IMR-90 (cell line): ENCODE measurements around the gene KCNMA1. TPM values are rescaled to one million over a fixed set of nuclear protein-coding genes. Genes with fewer than 3 reads are reported as not detected.

ENCODE experiments used
- ATAC-seq: fragments of 200-7000 bp; cut with Tn5 transposase; 2 replicates; pipeline ENCODE4 v1.9.1; 2020; ENCODE audit warnings: low read depth, mild to moderate bottlenecking, moderate library complexity
- BruUV-seq: library from RNA; stranded (reverse); fragments of 400-500 nt; replicated peaks from 2 replicates; lab custom pipeline; 2021; lab: Mats Ljungman, UMichigan
- CTCF ChIA-PET: fragments of 300-600 bp; formaldehyde crosslinking; extraction: SDS; loops from one replicate; lab custom pipeline; 2021; ENCODE audit warnings: antibody characterized with exemption; lab: Yijun Ruan, JAX
- POLR2A ChIA-PET: fragments of 300-600 bp; sonication (Branson Sonifier 250); formaldehyde crosslinking; loops from one replicate; lab custom pipeline; 2022; ENCODE audit warnings: antibody characterized with exemption; ENCODE audit not compliant: unreplicated experiment; lab: Charles Lee
- DNase-seq: peaks from one replicate; pipeline ENCODE4 v3.0.0; 2013
- H2AFZ ChIP-seq: replicated peaks from 2 replicates; pipeline ENCODE3; 2013; ENCODE audit warnings: low read length, mild to moderate bottlenecking; ENCODE audit not compliant: poor library complexity
- H2AK5ac ChIP-seq: 2 replicates; pipeline ENCODE4 v1.6.1; 2013; ENCODE audit warnings: low read depth, low read length, inconsistent platforms
- H2AK9ac ChIP-seq: replicated peaks from 2 replicates; pipeline ENCODE3; 2013; ENCODE audit warnings: mild to moderate bottlenecking, low read depth, low read length, moderate library complexity; ENCODE audit not compliant: poor library complexity
- H2BK120ac ChIP-seq: 2 replicates; pipeline ENCODE4 v1.6.1; 2013; ENCODE audit warnings: low read depth, low read length, inconsistent platforms
- H2BK15ac ChIP-seq: 3 replicates; pipeline ENCODE4 v1.6.1; 2013; ENCODE audit warnings: low read depth, low read length, inconsistent platforms
- H2BK20ac ChIP-seq: 2 replicates; pipeline ENCODE4 v1.6.1; 2013; ENCODE audit warnings: low read depth, mild to moderate bottlenecking, inconsistent platforms, low read length, moderate library complexity
- H2BK5ac ChIP-seq: 2 replicates; pipeline ENCODE4 v1.6.1; 2013; ENCODE audit warnings: mild to moderate bottlenecking, low read depth, low read length, inconsistent platforms; ENCODE audit not compliant: poor library complexity, severe bottlenecking
- H3K14ac ChIP-seq: replicated peaks from 2 replicates; pipeline ENCODE4 v1.6.1; 2013; ENCODE audit warnings: low read depth, low read length, inconsistent platforms
- H3K18ac ChIP-seq: 2 replicates; pipeline ENCODE4 v1.6.1; 2013; ENCODE audit warnings: low read depth, low read length, control low read depth
- H3K23ac ChIP-seq: 2 replicates; pipeline ENCODE4 v1.6.1; 2013; ENCODE audit warnings: low read depth, low read length, inconsistent platforms
- H3K27ac ChIP-seq: 2 replicates; pipeline ENCODE4 v1.5.1; 2013; ENCODE audit warnings: mild to moderate bottlenecking, control low read depth, low read length; ENCODE audit not compliant: insufficient read depth
- H3K27me3 ChIP-seq: 2 replicates; pipeline ENCODE4 v1.6.1; 2013; ENCODE audit warnings: low read length; ENCODE audit not compliant: control insufficient read depth, insufficient read depth
- H3K36me3 ChIP-seq: 2 replicates; pipeline ENCODE4 v1.6.1; 2013; ENCODE audit warnings: low read length, mixed read lengths; ENCODE audit not compliant: control insufficient read depth, insufficient read depth
- H3K4ac ChIP-seq: 2 replicates; pipeline ENCODE4 v1.6.1; 2013; ENCODE audit warnings: low read depth, low read length, inconsistent platforms
- H3K4me1 ChIP-seq: 2 replicates; pipeline ENCODE4 v1.6.1; 2013; ENCODE audit warnings: low read length, mixed read lengths; ENCODE audit not compliant: control insufficient read depth, insufficient read depth
- H3K4me2 ChIP-seq: 2 replicates; pipeline ENCODE4 v1.6.1; 2013; ENCODE audit warnings: low read depth, mild to moderate bottlenecking, control low read depth, low read length, moderate library complexity
- H3K4me3 ChIP-seq: 2 replicates; pipeline ENCODE4 v1.5.1; 2013; ENCODE audit warnings: low read depth, mild to moderate bottlenecking, control low read depth, low read length, moderate library complexity; ENCODE audit not compliant: insufficient read depth
- H3K56ac ChIP-seq: 2 replicates; pipeline ENCODE4 v1.6.1; 2013; ENCODE audit warnings: low read length, inconsistent platforms; ENCODE audit not compliant: insufficient read depth; ENCODE audit errors: extremely low read depth
- H3K79me1 ChIP-seq, 2 experiments: 2 replicates each; pipeline ENCODE4 v1.6.1; 2013; ENCODE audit warnings: low read length in 2 of 2, inconsistent platforms in 1 of 2, low read depth in 1 of 2
- H3K9ac ChIP-seq: 2 replicates; pipeline ENCODE4 v1.6.1; 2013; ENCODE audit warnings: low read depth, low read length, control low read depth
- H3K9me1 ChIP-seq: 2 replicates; pipeline ENCODE4 v1.6.1; 2013; ENCODE audit warnings: low read length, inconsistent platforms; ENCODE audit not compliant: insufficient read depth
- H3K9me3 ChIP-seq: 2 replicates; pipeline ENCODE4 v1.6.1; 2013; ENCODE audit warnings: low read length; ENCODE audit not compliant: control insufficient read depth, insufficient read depth
- H4K20me1 ChIP-seq: 2 replicates; pipeline ENCODE4 v1.6.1; 2013; ENCODE audit warnings: low read length, inconsistent platforms; ENCODE audit not compliant: insufficient read depth
- H4K5ac ChIP-seq: 2 replicates; pipeline ENCODE4 v1.6.1; 2013; ENCODE audit warnings: mild to moderate bottlenecking, low read depth, low read length, control low read depth
- H4K8ac ChIP-seq, 2 experiments: 2 replicates each; pipeline ENCODE4 v1.6.1; 2013; ENCODE audit warnings: low read depth in 2 of 2, low read length in 2 of 2, control low read depth in 1 of 2, inconsistent platforms in 1 of 2
- H4K91ac ChIP-seq: 2 replicates; pipeline ENCODE4 v1.6.1; 2013; ENCODE audit warnings: low read depth, low read length, inconsistent platforms; ENCODE audit not compliant: insufficient read depth
- SMC3 ChIP-seq: fragments of 150-350 bp; IDR thresholded peaks from 2 replicates; pipeline ENCODE4 v1.6.1; 2016; ENCODE audit warnings: low read depth, mild to moderate bottlenecking, antibody characterized with exemption, low read length, moderate library complexity
- USF2 ChIP-seq: fragments of 150-350 bp; IDR thresholded peaks from 2 replicates; pipeline ENCODE4 v1.6.1; 2017; ENCODE audit warnings: mild to moderate bottlenecking, antibody characterized with exemption, low read length, low read depth
- WGBS, 2 experiments: methylation state at CpG; one replicate each; pipeline versions ENCODE4 v1.1.5 to v1.1.7; 2013; ENCODE audit warnings: missing lambda C conversion rate in 2 of 2; ENCODE audit not compliant: insufficient read length in 1 of 2; ENCODE audit errors: extremely low coverage in 2 of 2; 5-methylcytosine and 5-hydroxymethylcytosine counted together
- dilution Hi-C: fragments of 300-500 bp; cut with HindIII; formaldehyde crosslinking; loops from one replicate; pipeline ENCODE4 v1.14.3; 2018; ENCODE audit warnings: low sequenced_read_pairs; ENCODE audit not compliant: unreplicated experiment
- in situ Hi-C: fragments of 300-500 bp; cut with MboI; formaldehyde crosslinking; loops from 3 replicates; pipeline ENCODE4 v1.14.3; 2019; ENCODE audit warnings: low sequenced_read_pairs, inconsistent platforms, mixed read lengths
- intact Hi-C: fragments of 100-400 bp; cut with micrococcal nuclease; formaldehyde crosslinking; loops from 2 replicates; pipeline ENCODE4 v1.10.0; 2022
- polyA plus RNA-seq, 3 experiments: library from polyadenylated mRNA; depleted of rRNA; stranded (reverse); fragments of >200 nt; gene quantifications; 2 replicates each; pipeline ENCODE4 v1.2.3, GENCODE V29; 2012; ENCODE audit warnings: low replicate concordance in 1 of 3
- total RNA-seq: library from RNA; depleted of rRNA; stranded (reverse); fragments of >200 nt; gene quantifications from 2 replicates; pipeline ENCODE4 v1.2.3, GENCODE V29; 2012

The KCNMA1 gene
- total and polyA plus RNA-seq, 2 of the 4 experiments (the other 2 are of a cell fraction): 25.6 to 29.6 TPM

GRCh38 chr10:77049896-77050295, 587.7 kb downstream of the KCNMA1 start:
- H3K56ac ChIP-seq: no peak overlapping the region
- H3K9me1 ChIP-seq: no peaks in the 10 kb centered on the region
- ChIA-PET POLR2A (no interaction called here), CTCF (interaction anchor here (0.7 to 1.2 kb wide), 2 partner anchors 15 to 525 kb away, joined by 4 read pairs; no protein-coding TSS in a partner anchor)
- no peak overlapping the region for H3K4me2 ChIP-seq
- H3K27me3 ChIP-seq: no peaks in the 10 kb centered on the region
- ATAC-seq: peak; percentile 84
- peak; percentile 62; the same call in 1 of the 2 replicates for TF ChIP-seq USF2
- no peak for TF ChIP-seq SMC3
- no TSS peak for BruUV-seq
- no peak overlapping the region for H2AK5ac ChIP-seq
- no peak overlapping the region for H2AK9ac ChIP-seq
- H3K23ac ChIP-seq: no peak overlapping the region
- H4K20me1 ChIP-seq: no peaks in the 10 kb centered on the region
- H3K27ac ChIP-seq: no peak overlapping the region
- DNase-seq: peak; percentile 55
- H3K14ac ChIP-seq: no peak overlapping the region
- no peaks in the 10 kb centered on the region for H3K9me3 ChIP-seq
- no peaks in the 10 kb centered on the region for H3K36me3 ChIP-seq
- no peak overlapping the region for H2AFZ ChIP-seq
- in situ Hi-C loops: no loop called here
- no peak overlapping the region for H2BK5ac ChIP-seq
- H3K9ac ChIP-seq: no peak overlapping the region
- H4K8ac ChIP-seq: no peak overlapping the region
- H3K4ac ChIP-seq: no peak overlapping the region
- H3K4me3 ChIP-seq: no peak overlapping the region
- WGBS, 2 experiments: no CpG with 5 or more reads among the region's 3 CpGs
- no peak overlapping the region for H2BK120ac ChIP-seq
- peaks cover 5% of the 10 kb centered on the region; the same call in 1 of the 2 replicates for H3K4me1 ChIP-seq
- no peak overlapping the region for H2BK20ac ChIP-seq
- no peak overlapping the region for H2BK15ac ChIP-seq
- dilution Hi-C loops: no loop called here
- intact Hi-C loops: no loop called here
- H3K18ac ChIP-seq: no peak overlapping the region
- no peaks in the 10 kb centered on the region for H3K79me1 ChIP-seq
- no peak overlapping the region for H4K5ac ChIP-seq
- H4K91ac ChIP-seq: no peak overlapping the region
